HL-60 (cell line): Measurements from ENCODE around the gene RAC3.

Source experiments
- CTCF ChIP-seq: IDR thresholded peaks from one replicate; pipeline ENCODE4 v1.5.1; 2011; ENCODE audit warnings: low read length, control low read depth, inconsistent platforms; ENCODE audit not compliant: insufficient read depth
- GABPA ChIP-seq: IDR thresholded peaks from 2 replicates; pipeline ENCODE4 v1.6.1; 2012; ENCODE audit warnings: low read depth
- POLR2AphosphoS5 ChIP-seq: IDR thresholded peaks from 2 replicates; pipeline ENCODE4 v1.6.1; 2012; ENCODE audit warnings: low read depth
- REST ChIP-seq: IDR thresholded peaks from 2 replicates; pipeline ENCODE4 v1.6.1; 2012; ENCODE audit warnings: low read depth; ENCODE audit not compliant: insufficient replicate concordance
- SPI1 ChIP-seq: IDR thresholded peaks from 2 replicates; pipeline ENCODE4 v1.6.1; 2012; ENCODE audit warnings: low read depth, mild to moderate bottlenecking, borderline replicate concordance

GRCh38 chr17:82013772-82014321 lies 17.6 kb upstream of the RAC3 start:
- TF ChIP-seq CTCF: no peak
- TF ChIP-seq POLR2AphosphoS5: no peak
- TF ChIP-seq SPI1: no peak
- no peak for TF ChIP-seq REST
- TF ChIP-seq GABPA: no peak
